Mesenchymal stem cell (in vitro differentiated cells and primary cell): ENCODE measurements around the gene TMEM63B. TPM values are rescaled to one million over a fixed set of nuclear protein-coding genes. Genes with fewer than 3 reads are reported as not detected.
A peak's percentile ranks its signal among the peaks of the same experiment; 100 is the strongest.

Experiments
- DNase-seq: peaks from one replicate; pipeline ENCODE4 v3.0.0-alpha.2; 2013
- H2AFZ ChIP-seq: one replicate; pipeline ENCODE4 v1.6.1; 2013; ENCODE audit warnings: low read depth, mild to moderate bottlenecking, control low read depth, inconsistent platforms, low read length, moderate library complexity
- H2AK5ac ChIP-seq: 2 replicates; pipeline ENCODE4 v1.6.1; 2013; ENCODE audit warnings: low read length, moderate library complexity, mild to moderate bottlenecking, inconsistent platforms; ENCODE audit not compliant: severe bottlenecking
- H2BK120ac ChIP-seq: one replicate; pipeline ENCODE4 v1.6.1; 2013; ENCODE audit warnings: low read depth, mild to moderate bottlenecking, inconsistent platforms, low read length, moderate library complexity
- H2BK12ac ChIP-seq, 2 experiments: one replicate each; pipeline ENCODE4 v1.6.1; 2013; ENCODE audit warnings: inconsistent platforms in 2 of 2, low read length in 2 of 2, mild to moderate bottlenecking in 2 of 2, moderate library complexity in 2 of 2, control low read depth in 1 of 2
- H2BK15ac ChIP-seq: one replicate; pipeline ENCODE4 v1.6.1; 2013; ENCODE audit warnings: mild to moderate bottlenecking, low read depth, inconsistent platforms; ENCODE audit not compliant: poor library complexity, severe bottlenecking
- H2BK5ac ChIP-seq: 2 replicates; pipeline ENCODE4 v1.6.1; 2013; ENCODE audit warnings: low read depth, mild to moderate bottlenecking, low read length, control low read depth, inconsistent platforms; ENCODE audit not compliant: poor library complexity, severe bottlenecking
- H3K14ac ChIP-seq, 2 experiments: one replicate each; pipeline ENCODE4 v1.6.1; 2013; ENCODE audit warnings: inconsistent platforms in 2 of 2, low read length in 2 of 2, control low read depth in 1 of 2, mild to moderate bottlenecking in 1 of 2, moderate library complexity in 1 of 2
- H3K18ac ChIP-seq, 2 experiments: one replicate each; pipeline ENCODE4 v1.6.1; 2013; ENCODE audit warnings: inconsistent platforms in 2 of 2, low read length in 2 of 2, control low read depth in 1 of 2, low read depth in 1 of 2, mild to moderate bottlenecking in 1 of 2
- H3K23ac ChIP-seq, 2 experiments: one replicate each; pipeline ENCODE4 v1.6.1; 2013; ENCODE audit warnings: inconsistent platforms in 2 of 2, low read length in 2 of 2, mild to moderate bottlenecking in 2 of 2, moderate library complexity in 2 of 2, control low read depth in 1 of 2
- H3K27ac ChIP-seq: 2 replicates; pipeline ENCODE4 v1.5.1; 2013; ENCODE audit warnings: mild to moderate bottlenecking, moderate library complexity, low read length, control low read depth, inconsistent platforms; ENCODE audit not compliant: poor library complexity, severe bottlenecking
- H3K27me3 ChIP-seq, 2 experiments: 2 replicates each; pipeline versions ENCODE4 v1.6.1 to v1.7.0; 2013; ENCODE audit warnings: low read length in 2 of 2, mild to moderate bottlenecking in 2 of 2, moderate library complexity in 2 of 2, control low read depth in 1 of 2, inconsistent platforms in 1 of 2; ENCODE audit not compliant: control insufficient read depth in 1 of 2, insufficient read depth in 1 of 2
- H3K36me3 ChIP-seq, 2 experiments: 2 replicates each; pipeline versions ENCODE4 v1.6.1 to v1.7.0; 2013; ENCODE audit warnings: low read length in 2 of 2, control low read depth in 1 of 2, inconsistent platforms in 1 of 2, low read depth in 1 of 2, mild to moderate bottlenecking in 1 of 2; ENCODE audit not compliant: insufficient read depth in 2 of 2, control insufficient read depth in 1 of 2
- H3K4ac ChIP-seq, 2 experiments: one replicate each; pipeline ENCODE4 v1.6.1; 2013; ENCODE audit warnings: inconsistent platforms in 2 of 2, low read length in 2 of 2, mild to moderate bottlenecking in 2 of 2, moderate library complexity in 2 of 2, control low read depth in 1 of 2, low read depth in 1 of 2
- H3K4me1 ChIP-seq: 2 replicates; pipeline ENCODE4 v1.6.1; 2013; ENCODE audit warnings: low read depth, low read length, control low read depth; ENCODE audit not compliant: control insufficient read depth, insufficient read depth
- H3K4me2 ChIP-seq: 2 replicates; pipeline ENCODE4 v1.6.1; 2013; ENCODE audit warnings: low read length, mild to moderate bottlenecking, inconsistent platforms; ENCODE audit not compliant: poor library complexity, severe bottlenecking
- H3K4me3 ChIP-seq, 2 experiments: 2 replicates each; pipeline versions ENCODE4 v1.5.1 to v1.7.0; 2013; ENCODE audit warnings: low read length in 2 of 2, mild to moderate bottlenecking in 2 of 2, control low read depth in 1 of 2, low read depth in 1 of 2; ENCODE audit not compliant: insufficient read depth in 1 of 2
- H3K79me1 ChIP-seq: replicated peaks from 2 replicates; pipeline ENCODE4 v1.6.1; 2013; ENCODE audit warnings: mild to moderate bottlenecking, control low read depth, low read length, inconsistent platforms; ENCODE audit not compliant: poor library complexity, severe bottlenecking
- H3K9ac ChIP-seq: 2 replicates; pipeline ENCODE4 v1.7.0; 2013; ENCODE audit warnings: mild to moderate bottlenecking, low read length, moderate library complexity
- H3K9me3 ChIP-seq: 2 replicates; pipeline ENCODE4 v1.7.0; 2013; ENCODE audit warnings: mild to moderate bottlenecking, low read length; ENCODE audit not compliant: control insufficient read depth
- H4K8ac ChIP-seq: one replicate; pipeline ENCODE4 v1.6.1; 2013; ENCODE audit warnings: inconsistent platforms, mild to moderate bottlenecking, low read length, moderate library complexity
- H4K91ac ChIP-seq: one replicate; pipeline ENCODE4 v1.6.1; 2013; ENCODE audit warnings: mild to moderate bottlenecking, low read length, inconsistent platforms
- WGBS: methylation state at CpG from one replicate; pipeline ENCODE4 v1.1.7; 2013; ENCODE audit warnings: mixed read lengths; 5-methylcytosine and 5-hydroxymethylcytosine counted together
- polyA plus RNA-seq, 2 experiments: library from polyadenylated mRNA; stranded (reverse); fragments of 200-250 nt; gene quantifications; one replicate each; pipeline ENCODE4 v1.2.3, GENCODE V29; 2013

Gene TMEM63B
- 28.7 TPM for polyA plus RNA-seq (2013, experiment 1 of 2)
- polyA plus RNA-seq (2013, experiment 2 of 2) = 27.8 TPM

DNA sequence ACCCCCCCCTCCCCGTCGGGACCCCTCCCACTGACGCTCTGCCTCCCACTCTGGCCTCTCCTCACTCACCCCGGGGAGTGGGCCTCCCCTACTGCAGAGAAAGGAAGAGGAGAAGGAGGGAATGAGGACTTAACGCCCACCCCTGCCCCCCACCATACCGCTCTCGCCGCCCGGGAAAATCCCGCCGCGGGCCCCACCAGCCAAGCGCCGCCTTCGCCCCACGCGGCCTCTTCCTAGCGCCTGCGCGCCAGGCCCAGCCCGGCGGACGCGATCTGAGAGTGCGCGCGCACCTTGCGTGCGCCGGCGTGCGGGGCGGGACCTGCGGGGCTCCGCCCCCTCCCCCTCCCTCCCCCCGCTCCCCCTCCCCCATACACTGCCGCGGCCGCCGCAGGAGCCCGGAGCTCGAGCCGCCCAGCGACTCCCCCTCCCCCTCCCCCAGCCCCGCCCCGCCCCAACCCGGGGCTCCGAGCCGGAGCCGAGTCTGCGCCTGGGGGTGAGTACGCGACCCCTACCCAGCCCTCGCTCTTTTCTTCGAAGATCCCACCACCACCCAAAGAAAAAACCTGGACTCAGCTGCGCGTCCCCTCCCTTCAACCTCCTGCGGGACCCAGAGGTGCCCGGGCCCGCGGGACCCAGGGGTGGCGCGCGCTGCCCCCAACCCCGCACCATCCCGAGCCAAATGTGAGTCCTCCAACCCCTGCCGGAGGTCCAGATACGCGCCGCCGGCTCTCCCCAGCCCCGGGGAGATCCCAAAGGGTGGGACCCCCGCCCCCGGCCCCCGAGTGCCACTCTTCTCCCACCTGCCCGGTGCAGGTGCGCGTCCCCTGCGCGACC lies at the start of gene TMEM63B, which contains the start of gene MRPL14:
Gene TMEM63B, plus strand, starts transcription at position 369 of the 834 bp plus-strand sequence. CDS start 7,031 bp downstream, outside the sequence.
Gene MRPL14, minus strand, starts transcription at position 267 of the 834 bp plus-strand sequence. CDS start 10,841 bp downstream, outside the sequence.
- Histone ChIP-seq H3K36me3 (peaks cover 6 to 11% of the 10 kb centered on the region in 2 experiments), H4K91ac (peak within 1 kb of the TSS; percentile 91), H2BK12ac (peak within 1 kb of the TSS in 1 of 2 experiments; percentile 47), H3K27ac (peak within 1 kb of the TSS; percentile 96), H2BK120ac (peak within 1 kb of the TSS; percentile 98), H3K9ac (peak within 1 kb of the TSS; percentile 94), H3K79me1 (peaks cover 15% of the 10 kb centered on the region), H2BK15ac (peak within 1 kb of the TSS; percentile 66), H4K8ac (peak within 1 kb of the TSS; percentile 76), H3K18ac (peak within 1 kb of the TSS; percentile 86 to 97), H3K4me1 (peaks cover 14% of the 10 kb centered on the region), H3K27me3 (no peaks in the 10 kb centered on the region), H3K14ac (peak within 1 kb of the TSS; percentile 41 to 88), H2AFZ (peak within 1 kb of the TSS; percentile 87), H2BK5ac (peak within 1 kb of the TSS; percentile 98), H3K4me3 (peak within 1 kb of the TSS; percentile 93 to 97), H3K9me3 (no peaks in the 10 kb centered on the region), H3K4me2 (peak within 1 kb of the TSS; percentile 95), H2AK5ac (peak within 1 kb of the TSS; percentile 21), H3K23ac (peak within 1 kb of the TSS in 1 of 2 experiments; percentile 32), H3K4ac (peak within 1 kb of the TSS; percentile 35 to 89)
- peak; percentile 90 for DNase-seq
- under 1% methylated on average over 51 of the region's 80 CpGs for WGBS

DNA sequence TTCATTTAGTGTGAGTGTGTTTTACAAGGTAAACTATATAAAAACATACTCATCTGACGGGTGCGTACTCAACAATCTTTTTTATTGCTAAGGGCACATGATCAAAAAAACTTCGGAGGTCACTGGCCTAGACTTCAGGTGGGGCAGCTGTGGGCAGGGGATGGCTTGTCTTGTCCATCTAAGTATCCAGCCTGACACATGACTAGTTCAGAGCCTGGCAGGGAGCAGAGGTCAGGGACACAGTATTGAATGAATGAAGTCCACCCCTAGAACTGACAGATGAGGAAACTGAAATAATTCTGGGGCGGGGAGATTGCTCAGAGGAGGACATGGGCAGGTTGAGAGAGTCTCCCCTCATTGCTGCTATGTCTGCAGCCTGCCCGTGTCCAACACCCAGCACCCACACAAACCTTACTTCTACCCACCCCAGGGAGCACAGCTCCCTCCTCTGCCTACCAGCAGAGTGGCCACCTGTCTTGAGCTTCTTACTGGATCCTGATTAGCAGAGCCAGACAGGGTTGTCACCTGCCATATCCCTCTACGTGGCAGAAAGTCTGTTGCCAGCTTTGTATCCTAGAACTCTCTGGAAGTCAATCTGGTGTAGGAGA lies 49.0 kb upstream of the TMEM63B start:
- no peak overlapping the region for H2AK5ac ChIP-seq
- no peaks in the 10 kb centered on the region for H3K27me3 ChIP-seq
- DNase-seq = no peak
- no peak overlapping the region for H3K23ac ChIP-seq
- H3K4me3 ChIP-seq = no peak overlapping the region
- H3K79me1 ChIP-seq = no peaks in the 10 kb centered on the region
- H3K4ac ChIP-seq = no peak overlapping the region
- no peak overlapping the region for H4K8ac ChIP-seq
- no peak overlapping the region for H3K18ac ChIP-seq
- peak overlapping the region; percentile 52 for H4K91ac ChIP-seq
- H2BK12ac ChIP-seq = peak overlapping the region; percentile 25 to 83
- H3K4me1 ChIP-seq = peaks cover 26% of the 10 kb centered on the region
- no peak overlapping the region for H3K4me2 ChIP-seq
- H3K36me3 ChIP-seq = no peaks in the 10 kb centered on the region
- no peak overlapping the region for H3K14ac ChIP-seq
- H2BK5ac ChIP-seq = no peak overlapping the region
- H3K27ac ChIP-seq = no peak overlapping the region
- 94% methylated on average over 6 of the region's 6 CpGs for WGBS
- no peaks in the 10 kb centered on the region for H3K9me3 ChIP-seq
- H2BK15ac ChIP-seq = no peak overlapping the region
- H2BK120ac ChIP-seq = no peak overlapping the region
- no peak overlapping the region for H3K9ac ChIP-seq
- H2AFZ ChIP-seq = no peak overlapping the region

DNA sequence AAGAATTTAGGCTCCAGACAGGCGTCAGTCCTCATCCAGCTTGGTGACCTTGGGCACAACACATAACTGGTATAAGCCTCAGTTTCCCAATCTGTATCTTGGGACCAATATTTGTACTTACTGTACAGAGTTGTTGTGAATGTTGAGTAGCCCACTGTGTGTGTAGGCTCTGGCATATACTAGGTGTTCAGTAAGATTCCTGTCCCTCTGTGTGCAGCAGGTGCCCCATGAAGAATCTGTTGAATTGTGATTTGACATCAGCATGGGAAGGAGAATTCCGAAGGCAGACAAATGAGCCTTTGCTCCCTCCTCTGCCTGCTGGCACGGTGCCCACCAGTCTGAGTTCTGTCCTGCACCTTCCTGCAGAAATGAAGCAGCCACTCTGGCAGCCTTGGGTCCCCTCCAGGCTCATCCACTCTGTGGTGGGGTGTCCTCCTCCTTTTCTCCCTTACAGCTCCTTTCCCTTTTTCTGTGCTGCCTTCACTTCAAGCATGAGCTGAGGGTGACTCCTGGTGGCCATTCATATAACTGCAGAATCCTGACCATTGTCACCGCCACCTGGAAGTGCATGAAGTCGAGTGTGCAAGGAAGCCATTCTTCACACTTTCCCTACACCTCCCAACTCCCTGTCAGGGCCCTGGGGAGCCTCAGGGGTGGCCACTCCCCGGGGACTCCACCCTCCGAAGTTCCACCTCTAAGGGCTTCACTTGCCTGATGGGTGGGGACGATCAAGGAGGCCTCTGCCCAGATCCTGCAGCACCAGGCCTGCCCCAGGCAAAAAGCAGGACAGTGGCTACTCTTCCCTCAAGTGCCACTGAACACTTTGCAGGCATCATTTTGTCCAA lies 48.3 kb upstream of the TMEM63B start:
- Histone ChIP-seq H3K27ac (no peak overlapping the region), H3K79me1 (no peaks in the 10 kb centered on the region), H2BK12ac (peak overlapping the region in 1 of 2 experiments; percentile 34), H3K18ac (no peak overlapping the region), H3K23ac (no peak overlapping the region), H2AK5ac (no peak overlapping the region), H3K14ac (no peak overlapping the region), H3K27me3 (no peaks in the 10 kb centered on the region), H2BK5ac (no peak overlapping the region), H3K9me3 (no peaks in the 10 kb centered on the region), H3K9ac (peak overlapping the region; percentile 0), H2AFZ (peak overlapping the region; percentile 6), H3K4me1 (peaks cover 20% of the 10 kb centered on the region), H3K4me2 (no peak overlapping the region), H3K4ac (no peak overlapping the region), H3K36me3 (no peaks in the 10 kb centered on the region), H3K4me3 (no peak overlapping the region), H4K91ac (peak overlapping the region; percentile 50), H4K8ac (peak overlapping the region; percentile 24), H2BK15ac (no peak overlapping the region), H2BK120ac (no peak overlapping the region)
- peak; percentile 78 for DNase-seq
- WGBS = 28% methylated on average over 7 of the region's 8 CpGs
